IPS DF 19.7 (cell line): Measurements from ENCODE around the gene ZFYVE26.
"Not testable (repeated sequence)": the region's sequence is repeated elsewhere in the genome, so short reads cannot be mapped to it uniquely, and the experiment has no call there.

ENCODE experiments used
- DNase-seq: peaks from one replicate; pipeline ENCODE4 v3.0.0-alpha.2; 2013; ENCODE audit warnings: low read depth, low spot score

The ZFYVE26 gene

GRCh38 chr14:67816326-67817002 is at the start of gene ZFYVE26:
TSS of gene ZFYVE26 (minus strand) at chr14:67816590. CDS start at chr14:67815963, 627 bp downstream.
- DNase-seq = peak; percentile 96

- no peak for DNase-seq
Observed at GRCh38 chr14:67863223-67863622, 46.8 kb upstream of the ZFYVE26 start.

- DNase-seq = no peak
Observed at GRCh38 chr14:67859169-67859749, 42.9 kb upstream of the ZFYVE26 start.

- no peak for DNase-seq
Observed at GRCh38 chr14:67857778-67858350, 41.5 kb upstream of the ZFYVE26 start.

DNA sequence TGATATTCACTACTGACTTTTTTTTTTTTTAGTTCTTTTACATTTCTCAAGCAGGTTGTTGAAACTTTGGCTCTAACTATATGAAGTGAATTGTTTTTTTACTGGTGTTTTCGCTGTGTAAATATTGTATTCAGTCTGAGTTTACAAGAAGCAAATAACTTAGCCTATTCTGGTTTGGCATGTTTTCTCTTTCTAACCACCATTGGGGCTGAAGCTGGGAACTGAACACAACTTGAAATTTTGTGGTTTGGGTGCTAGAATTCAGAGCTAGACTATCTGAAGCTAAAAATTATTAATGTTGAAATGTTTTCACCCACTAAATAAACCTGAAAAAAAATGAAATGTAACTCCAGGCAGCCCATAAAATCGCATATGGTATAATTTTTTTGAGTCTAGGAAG is 40.4 kb upstream of the ZFYVE26 start:
- no peak for DNase-seq

DNA sequence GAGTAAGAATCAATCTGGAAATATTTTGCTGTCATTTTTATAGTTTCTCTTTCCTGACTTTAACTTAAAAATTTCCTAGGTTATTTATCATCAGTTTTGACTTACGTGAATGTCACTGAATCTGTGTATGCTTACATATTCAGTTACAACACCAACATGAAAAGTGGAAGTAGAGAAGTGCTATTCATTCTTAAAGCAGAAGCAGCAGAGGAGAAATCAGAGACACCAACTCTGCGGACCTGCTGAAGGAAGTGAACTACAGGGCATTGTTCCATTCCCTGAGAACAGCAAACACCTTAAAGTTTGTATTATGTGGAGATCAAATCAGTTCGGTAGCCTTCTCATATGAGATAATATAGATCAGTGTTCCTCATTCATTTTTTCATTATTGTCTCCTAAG is 37.3 kb upstream of the ZFYVE26 start:
- DNase-seq = no peak

- no peak for DNase-seq
Observed at GRCh38 chr14:67852926-67853604, 36.7 kb upstream of the ZFYVE26 start.

- DNase-seq = no peak
Observed at GRCh38 chr14:67851785-67852410, 35.5 kb upstream of the ZFYVE26 start.

- no peak for DNase-seq
Observed at GRCh38 chr14:67850066-67850830, 33.9 kb upstream of the ZFYVE26 start.

DNA sequence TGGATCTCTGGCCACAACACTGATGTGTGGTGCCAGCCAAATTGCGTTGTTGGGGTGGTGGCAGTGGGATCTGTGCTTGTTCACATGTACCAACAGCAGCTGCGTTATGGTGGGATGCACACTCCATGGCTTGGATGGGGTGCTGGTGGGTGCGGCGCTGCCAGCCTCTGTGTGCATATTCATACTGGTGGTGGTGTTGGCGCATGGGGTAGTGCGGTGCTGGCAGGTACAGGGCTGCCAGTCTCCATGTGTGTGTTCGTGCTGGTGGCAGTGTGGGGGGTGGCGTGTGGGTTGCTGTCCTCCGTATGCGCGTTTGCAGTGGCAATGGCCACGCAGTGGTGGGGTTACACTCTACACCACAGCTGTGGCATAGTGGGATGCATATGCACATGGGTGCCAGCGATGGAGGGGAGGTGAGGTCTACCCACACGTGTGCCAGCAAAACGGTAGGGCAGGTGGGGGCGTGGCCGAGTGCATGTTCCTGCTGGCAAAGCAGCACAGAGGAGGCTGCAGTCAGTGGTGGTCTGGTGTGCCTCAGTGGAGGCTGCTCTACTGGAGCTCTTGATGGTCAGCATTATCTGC is 29.7 kb upstream of the ZFYVE26 start:
- DNase-seq = no peak

DNA sequence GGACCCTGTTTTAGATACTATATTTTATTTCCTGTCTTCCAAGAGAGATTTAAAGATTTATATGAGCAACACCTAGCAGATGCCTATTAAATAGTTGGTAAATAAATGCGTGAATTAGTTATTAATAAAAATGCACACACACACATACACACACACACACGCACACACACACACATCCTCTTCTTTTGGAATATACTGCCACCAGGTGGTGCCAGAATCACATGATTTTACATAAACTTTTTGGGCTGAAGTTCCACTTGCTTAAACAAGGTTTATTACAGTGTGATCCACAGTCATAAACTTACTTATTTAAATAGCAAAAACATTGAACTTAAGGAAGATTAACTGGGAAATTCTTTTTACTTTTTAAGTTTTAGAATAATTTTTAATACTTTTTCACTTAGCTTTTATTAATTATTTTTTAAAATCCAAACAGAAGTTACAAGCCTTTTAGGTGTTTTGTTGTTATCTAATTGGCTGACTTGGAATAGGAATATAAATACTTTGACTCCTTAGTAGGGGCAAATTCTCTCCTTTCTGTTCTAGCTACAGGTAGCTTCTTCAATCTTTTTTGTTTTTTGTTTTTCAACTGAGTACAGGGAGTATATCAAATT is 20.7 kb upstream of the ZFYVE26 start:
- DNase-seq = no peak

DNA sequence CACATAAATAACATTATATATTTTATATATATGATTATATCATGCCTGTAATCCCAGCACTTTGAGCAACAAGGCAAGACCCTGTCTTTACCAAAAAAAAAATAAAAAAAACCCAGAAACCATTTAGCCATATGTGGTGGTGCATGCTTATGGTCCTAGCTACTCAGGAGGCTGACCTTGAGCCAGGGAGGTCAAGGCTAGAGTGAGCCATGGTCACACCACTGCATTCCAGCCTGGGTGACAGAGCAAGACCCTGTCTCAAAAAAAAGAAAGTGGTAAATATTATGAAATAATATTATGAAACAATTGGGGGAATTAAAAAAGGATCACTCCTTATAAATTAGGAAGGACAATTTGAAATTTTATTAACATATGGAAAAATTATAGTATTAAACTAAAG is 19.2 kb upstream of the ZFYVE26 start:
- no peak for DNase-seq

- no peak for DNase-seq
Observed at GRCh38 chr14:67833403-67833802, 17.0 kb upstream of the ZFYVE26 start.

- no peak for DNase-seq
Observed at GRCh38 chr14:67831113-67831512, 14.7 kb upstream of the ZFYVE26 start.

DNA sequence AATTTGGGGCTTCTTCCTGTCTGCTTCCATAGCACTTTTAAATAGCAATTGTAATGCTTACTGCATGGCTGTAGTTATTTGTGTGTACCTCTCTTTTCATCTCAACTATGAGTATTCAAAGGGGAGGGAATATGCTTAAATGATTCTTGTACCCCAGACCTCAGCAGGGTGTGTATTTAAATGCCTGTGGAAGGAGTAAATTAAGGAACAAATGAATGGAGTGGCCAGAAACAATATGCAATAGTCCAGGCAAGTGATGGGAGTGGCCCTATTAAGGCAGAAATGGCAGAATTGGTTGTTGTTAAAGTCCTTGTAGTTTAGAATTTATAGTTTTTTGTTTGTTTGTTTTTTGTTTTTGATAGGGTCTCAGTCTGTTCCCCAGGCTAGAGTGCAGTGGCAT is 4.7 kb upstream of the ZFYVE26 start:
- DNase-seq = no peak

DNA sequence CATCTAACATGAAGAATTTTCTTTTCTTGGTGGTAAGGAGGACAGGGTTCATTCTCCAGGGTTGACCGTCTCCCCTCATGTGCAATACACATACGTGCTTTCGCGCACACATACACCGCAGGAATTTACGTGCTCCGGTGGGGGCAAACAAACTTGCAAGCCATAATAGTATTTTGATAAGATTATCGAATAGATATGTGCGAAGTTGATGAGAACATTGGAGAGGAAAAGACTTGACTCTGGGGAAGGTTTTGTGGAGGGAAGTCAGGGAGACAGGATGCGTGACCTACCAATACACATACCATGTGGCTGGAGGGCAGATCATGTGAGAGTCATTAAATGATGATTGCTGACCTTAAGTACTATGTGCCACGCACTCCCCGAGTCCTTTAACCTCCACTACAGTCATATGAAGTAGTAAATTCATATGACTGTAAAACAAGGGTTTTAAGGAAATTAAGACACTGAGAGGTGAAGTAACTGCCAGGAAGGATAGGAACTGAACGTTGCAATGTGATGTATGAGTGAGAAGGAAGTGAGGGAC is 4.1 kb upstream of the ZFYVE26 start:
- no peak for DNase-seq

- DNase-seq = peak; percentile 42
Observed at GRCh38 chr14:67819563-67820421, 3.4 kb upstream of the ZFYVE26 start, which contains the start of gene RAD51B. TSS of gene RAD51B (plus strand) at chr14:67819779.

GRCh38 chr14:67818476-67818875 is 2.1 kb upstream of the ZFYVE26 start:
- not testable (repeated sequence) for DNase-seq

GRCh38 chr14:67817750-67818438 is 1.5 kb upstream of the ZFYVE26 start:
- DNase-seq = no peak
